ENCODE measurements around the gene SEMA4D. TPM values are rescaled to one million over a fixed set of nuclear protein-coding genes. Genes with fewer than 3 reads are reported as not detected.
A peak's percentile ranks its signal among the peaks of the same experiment; 100 is the strongest.

The SEMA4D gene
- total RNA-seq, 4 donors from 2014 or later = 37.3 to 50.1 (median 42.6) TPM

- peaks cover 9% of the 10 kb centered on the region for H3K4me1 ChIP-seq
- H3K27ac ChIP-seq = no peak overlapping the region
- H3K9me3 ChIP-seq = no peaks in the 10 kb centered on the region
- no peaks in the 10 kb centered on the region for H3K27me3 ChIP-seq
- TF ChIP-seq, protein P1, sequence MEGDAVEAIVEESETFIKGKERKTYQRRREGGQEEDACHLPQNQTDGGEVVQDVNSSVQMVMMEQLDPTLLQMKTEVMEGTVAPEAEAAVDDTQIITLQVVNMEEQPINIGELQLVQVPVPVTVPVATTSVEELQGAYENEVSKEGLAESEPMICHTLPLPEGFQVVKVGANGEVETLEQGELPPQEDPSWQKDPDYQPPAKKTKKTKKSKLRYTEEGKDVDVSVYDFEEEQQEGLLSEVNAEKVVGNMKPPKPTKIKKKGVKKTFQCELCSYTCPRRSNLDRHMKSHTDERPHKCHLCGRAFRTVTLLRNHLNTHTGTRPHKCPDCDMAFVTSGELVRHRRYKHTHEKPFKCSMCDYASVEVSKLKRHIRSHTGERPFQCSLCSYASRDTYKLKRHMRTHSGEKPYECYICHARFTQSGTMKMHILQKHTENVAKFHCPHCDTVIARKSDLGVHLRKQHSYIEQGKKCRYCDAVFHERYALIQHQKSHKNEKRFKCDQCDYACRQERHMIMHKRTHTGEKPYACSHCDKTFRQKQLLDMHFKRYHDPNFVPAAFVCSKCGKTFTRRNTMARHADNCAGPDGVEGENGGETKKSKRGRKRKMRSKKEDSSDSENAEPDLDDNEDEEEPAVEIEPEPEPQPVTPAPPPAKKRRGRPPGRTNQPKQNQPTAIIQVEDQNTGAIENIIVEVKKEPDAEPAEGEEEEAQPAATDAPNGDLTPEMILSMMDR (IDR thresholded peaks at IDR 0.05) = no peak
- TF ChIP-seq EP300 (IDR thresholded peaks at IDR 0.05) (no peak), POLR2A (IDR thresholded peaks at IDR 0.05) (no peak), POLR2AphosphoS5 (IDR thresholded peaks at IDR 0.05) (no peak)
- no peaks in the 10 kb centered on the region for H3K36me3 ChIP-seq
- 93% methylated on average over 1 of the region's 1 CpG for WGBS
- no peak overlapping the region for H3K4me3 ChIP-seq
- no peak for DNase-seq (ENCODE audit: low spot score in 2 of 2)
Observed at GRCh38 chr9:89532944-89533343, 35.0 kb upstream of the SEMA4D start.

DNA sequence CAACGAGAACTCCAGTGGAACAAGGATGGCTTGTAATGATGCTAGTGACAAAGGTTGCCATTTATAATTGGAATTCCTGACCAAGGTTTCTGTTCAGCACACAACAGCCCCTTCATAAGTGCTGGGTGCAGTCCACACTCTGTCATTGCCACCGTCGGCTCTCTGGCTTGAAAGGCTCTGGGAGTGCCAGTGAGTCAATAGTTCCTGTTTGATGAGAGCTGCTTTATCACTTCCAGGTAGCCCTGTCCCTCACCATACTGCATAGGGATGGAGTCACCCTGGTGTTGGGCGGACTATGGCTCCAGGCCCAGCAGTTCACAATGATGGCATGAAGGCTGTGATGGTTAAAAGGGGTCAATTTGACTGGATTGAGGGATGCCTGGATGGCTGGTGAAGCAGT is 34.6 kb upstream of the SEMA4D start:
- WGBS = 33% methylated on average over 3 of the region's 4 CpGs
- no peaks in the 10 kb centered on the region for H3K9me3 ChIP-seq
- no peak overlapping the region for H3K27ac ChIP-seq
- peaks cover 10% of the 10 kb centered on the region for H3K4me1 ChIP-seq
- no peaks in the 10 kb centered on the region for H3K36me3 ChIP-seq
- peak in 1 of 2 donors; percentile 24 for DNase-seq (ENCODE audit: low spot score in 2 of 2)
- H3K4me3 ChIP-seq = no peak overlapping the region
- H3K27me3 ChIP-seq = no peaks in the 10 kb centered on the region
- no peak for TF ChIP-seq POLR2AphosphoS5 (IDR thresholded peaks at IDR 0.05)
- no peak for TF ChIP-seq EP300 (IDR thresholded peaks at IDR 0.05)
- TF ChIP-seq, protein P1 (IDR thresholded peaks at IDR 0.05) = no peak
- no peak for TF ChIP-seq POLR2A (IDR thresholded peaks at IDR 0.05)

GRCh38 chr9:89531766-89532165 is 33.9 kb upstream of the SEMA4D start:
- H3K27me3 ChIP-seq = no peaks in the 10 kb centered on the region
- H3K4me3 ChIP-seq = no peak overlapping the region
- no peaks in the 10 kb centered on the region for H3K9me3 ChIP-seq
- no peaks in the 10 kb centered on the region for H3K36me3 ChIP-seq
- no peak for TF ChIP-seq POLR2AphosphoS5 (IDR thresholded peaks at IDR 0.05)
- TF ChIP-seq EP300 (IDR thresholded peaks at IDR 0.05) = no peak
- TF ChIP-seq, protein P1 (IDR thresholded peaks at IDR 0.05) = no peak
- no peak for TF ChIP-seq POLR2A (IDR thresholded peaks at IDR 0.05)
- peak in 1 of 2 donors; percentile 67 for DNase-seq (ENCODE audit: low spot score in 2 of 2)
- 90% methylated on average over 3 of the region's 4 CpGs for WGBS
- H3K4me1 ChIP-seq = peaks cover 14% of the 10 kb centered on the region
- H3K27ac ChIP-seq = no peak overlapping the region

- no peaks in the 10 kb centered on the region for H3K36me3 ChIP-seq
- 73% methylated on average over 5 of the region's 6 CpGs for WGBS
- TF ChIP-seq, protein P1 (IDR thresholded peaks at IDR 0.05) = no peak
- no peak for TF ChIP-seq POLR2AphosphoS5 (IDR thresholded peaks at IDR 0.05)
- no peaks in the 10 kb centered on the region for H3K9me3 ChIP-seq
- no peak overlapping the region for H3K27ac ChIP-seq
- no peak overlapping the region for H3K4me3 ChIP-seq
- H3K4me1 ChIP-seq = peaks cover 14% of the 10 kb centered on the region
- no peaks in the 10 kb centered on the region for H3K27me3 ChIP-seq
- no peak for DNase-seq (ENCODE audit: low spot score in 2 of 2)
Observed at GRCh38 chr9:89530726-89531125, 32.8 kb upstream of the SEMA4D start.

DNA sequence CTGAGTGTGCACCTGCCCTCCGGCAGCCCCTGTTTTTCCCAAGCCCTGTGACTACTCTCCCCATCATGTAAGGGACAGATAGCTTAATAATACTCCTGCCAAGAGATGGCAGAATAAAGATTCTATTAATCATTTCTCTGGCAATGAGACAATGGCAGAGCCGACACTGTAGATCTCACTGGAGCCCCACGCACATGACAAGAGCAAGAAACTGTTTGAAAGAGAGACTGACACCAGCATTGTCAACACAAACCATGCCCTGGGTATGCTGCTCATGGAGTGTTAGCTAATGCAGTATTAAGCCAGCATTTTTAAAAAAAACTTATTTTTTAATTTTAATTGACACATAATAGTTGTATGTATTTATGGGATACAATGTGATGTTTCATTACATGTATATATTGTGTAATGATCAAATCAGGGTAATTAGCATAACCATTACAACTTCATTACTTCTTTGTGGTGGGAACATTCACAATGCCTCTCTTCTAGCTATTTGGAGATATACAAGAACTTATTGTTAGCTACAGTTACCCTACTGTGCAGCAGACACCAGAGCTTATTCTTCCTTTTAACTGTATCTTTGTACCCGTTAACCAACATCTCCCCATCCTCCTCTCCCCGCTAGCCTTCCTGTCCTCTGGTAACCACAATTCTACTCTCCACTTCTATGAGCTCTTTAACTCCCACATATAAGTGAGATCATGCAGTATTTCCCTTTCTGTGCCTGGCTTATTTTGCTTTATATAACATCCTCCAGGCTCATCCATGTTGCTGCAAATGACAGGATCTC is 31.5 kb upstream of the SEMA4D start:
- DNase-seq (ENCODE audit: low spot score in 2 of 2) = no peak
- H3K27ac ChIP-seq = no peak overlapping the region
- H3K4me3 ChIP-seq = no peak overlapping the region
- H3K27me3 ChIP-seq = no peaks in the 10 kb centered on the region
- H3K4me1 ChIP-seq = peaks cover 14% of the 10 kb centered on the region
- TF ChIP-seq POLR2AphosphoS5 (IDR thresholded peaks at IDR 0.05) (no peak), EP300 (IDR thresholded peaks at IDR 0.05) (no peak), POLR2A (IDR thresholded peaks at IDR 0.05) (no peak)
- TF ChIP-seq, protein P1 (IDR thresholded peaks at IDR 0.05) = no peak
- H3K36me3 ChIP-seq = no peaks in the 10 kb centered on the region
- H3K9me3 ChIP-seq = no peaks in the 10 kb centered on the region
- whole genome bisulfite sequencing = 58% methylated on average over 5 of the region's 5 CpGs
